Activated effector memory CD4-positive, alpha-beta T cell treated with Interleukin-2 at 50 U/mL for 16 hours (primary cell): ENCODE data around the gene TRIM68.
A peak's percentile ranks its signal among the peaks of the same experiment; 100 is the strongest.

Source experiments
- DNase-seq: peaks from one replicate; pipeline ENCODE4 v3.0.0-alpha.2; 2020

TRIM68 gene

DNA sequence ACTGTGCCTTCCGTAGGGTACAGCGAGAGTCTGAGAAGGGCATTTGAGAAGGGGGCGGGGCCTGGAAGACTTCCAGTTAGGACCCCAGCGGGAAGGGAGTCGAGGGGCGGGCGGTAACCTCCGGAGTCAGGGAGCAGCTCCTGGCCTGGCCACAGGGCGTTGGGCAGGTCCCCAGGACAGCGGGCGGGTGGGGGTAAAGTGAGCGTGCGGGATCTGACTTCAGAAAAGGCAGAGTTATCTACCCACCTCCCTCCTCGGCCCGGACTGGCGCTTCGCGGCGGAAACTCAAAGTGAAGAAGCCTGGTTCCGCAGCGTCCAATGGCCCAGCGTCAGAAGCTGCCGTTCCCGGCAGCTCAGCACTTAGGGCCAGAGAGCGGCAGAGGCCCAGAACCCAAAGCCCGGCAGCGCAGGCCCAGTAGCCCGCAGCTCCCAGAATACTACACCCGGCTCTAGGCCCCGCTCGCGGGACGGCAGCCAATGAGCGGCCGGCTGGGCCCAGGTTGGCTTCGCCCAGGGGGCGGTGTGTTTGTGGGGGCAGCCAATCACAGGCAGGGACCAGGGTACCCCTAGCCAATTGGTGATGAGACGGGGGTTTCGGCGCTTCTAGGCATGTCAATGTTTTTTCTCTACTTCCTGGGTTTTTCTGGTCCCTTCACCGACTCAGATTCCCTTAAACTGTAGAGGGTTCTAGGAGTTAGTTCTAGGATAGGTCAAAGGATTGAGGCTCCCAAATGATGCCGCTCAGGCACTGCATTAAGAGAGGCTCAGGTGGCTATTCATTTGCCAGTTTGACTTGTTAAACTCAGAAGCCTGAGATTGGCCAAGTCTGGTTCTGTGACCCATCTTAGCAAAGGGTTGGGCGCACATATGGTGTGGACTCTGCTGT, at the start of gene TRIM68:
TRIM68 (minus strand) TSS at position 451 of the 886 bp plus-strand sequence. CDS start 2,727 bp downstream, outside the sequence.
- DNase-seq = peak; percentile 93

GRCh38 chr11:4654635-4655369, 46.8 kb upstream of the TRIM68 start:
- DNase-seq = no peak

DNA sequence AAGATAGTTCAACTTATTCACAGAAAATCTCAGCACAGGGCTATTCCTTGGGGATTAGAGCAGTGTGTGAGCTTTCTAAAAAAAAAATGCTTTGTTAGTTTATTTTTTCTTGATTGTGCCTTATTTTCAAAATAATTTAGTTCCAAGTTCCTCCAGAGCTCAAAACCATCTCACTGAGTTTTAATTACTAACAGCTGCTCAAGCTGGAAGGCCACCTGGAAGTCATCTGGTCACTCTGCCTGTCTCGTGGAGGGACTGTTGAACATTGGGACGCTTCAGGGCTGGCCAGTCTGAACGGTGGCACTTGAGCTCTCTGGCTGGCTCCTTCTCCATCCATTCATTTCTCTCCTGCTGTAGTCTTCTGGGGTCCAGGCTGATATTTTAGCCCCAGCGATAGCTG, 39.7 kb upstream of the TRIM68 start:
- no peak for DNase-seq

DNA sequence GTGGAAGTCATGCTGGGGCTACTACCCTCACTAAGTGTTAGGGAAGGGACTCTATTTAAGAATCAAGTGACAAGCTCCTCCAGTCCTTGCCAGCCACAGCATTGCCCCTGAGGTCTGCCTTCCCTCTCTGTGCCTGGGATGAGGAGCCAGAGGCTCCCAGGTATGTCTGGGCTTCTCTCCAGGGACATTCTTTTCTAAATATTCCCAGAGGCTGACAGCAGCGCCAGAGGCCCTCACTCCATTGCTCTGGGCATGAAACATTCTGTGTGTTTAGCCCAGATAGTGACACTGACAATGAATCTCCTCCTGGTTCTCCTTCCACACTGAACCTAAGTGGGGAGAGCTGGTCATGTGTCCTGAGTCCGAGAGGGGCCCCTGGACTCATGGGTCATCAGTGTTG, 37.9 kb upstream of the TRIM68 start:
- no peak for DNase-seq

GRCh38 chr11:4644233-4644632, 36.2 kb upstream of the TRIM68 start:
- no peak for DNase-seq

GRCh38 chr11:4643682-4644081, 35.7 kb upstream of the TRIM68 start, which contains the start of gene OR51E1:
Gene OR51E1 (plus strand): TSS chr11:4643982. CDS start chr11:4652527, 8,545 bp downstream.
- no peak for DNase-seq

DNA sequence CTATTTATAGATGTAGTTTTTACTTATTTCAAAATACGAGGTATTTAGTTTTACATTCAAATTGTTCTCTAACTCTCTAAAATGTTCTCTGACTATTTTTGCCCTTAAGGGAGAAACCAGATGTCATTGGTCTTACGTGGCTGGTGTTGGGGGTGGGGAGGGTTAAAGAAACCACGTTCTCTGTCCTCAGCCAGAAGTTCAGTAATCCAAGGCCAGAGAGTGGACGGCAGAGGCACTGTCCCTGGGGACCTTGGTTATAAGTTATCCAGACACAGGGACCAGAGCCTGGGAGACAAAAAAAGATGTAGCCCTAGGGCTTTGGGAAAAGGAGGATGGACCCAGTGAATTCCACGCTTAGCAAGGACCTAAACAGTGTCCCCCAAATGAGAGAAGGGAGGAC, 35.0 kb upstream of the TRIM68 start:
- no peak for DNase-seq

- no peak for DNase-seq
Observed at GRCh38 chr11:4642043-4642442, 34.0 kb upstream of the TRIM68 start.

DNA sequence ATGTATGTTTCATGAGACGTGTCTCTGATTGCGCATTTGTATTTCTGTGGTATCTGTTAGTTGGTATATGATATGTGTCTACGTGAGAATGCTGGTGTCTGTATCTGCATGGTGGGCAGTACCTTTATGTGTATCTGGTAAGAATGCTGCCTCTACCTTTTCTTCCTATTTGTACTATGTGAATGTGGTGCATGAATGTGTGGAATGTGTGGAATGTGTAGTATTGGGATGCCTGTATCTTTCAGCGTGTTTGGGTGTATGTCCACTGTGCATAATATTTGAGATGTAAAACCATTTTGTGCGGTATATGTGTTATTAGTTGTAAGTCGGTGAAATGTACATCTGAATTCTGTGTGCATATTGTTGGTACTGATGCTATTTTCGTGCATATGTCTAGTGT, 33.5 kb upstream of the TRIM68 start:
- DNase-seq = no peak

DNA sequence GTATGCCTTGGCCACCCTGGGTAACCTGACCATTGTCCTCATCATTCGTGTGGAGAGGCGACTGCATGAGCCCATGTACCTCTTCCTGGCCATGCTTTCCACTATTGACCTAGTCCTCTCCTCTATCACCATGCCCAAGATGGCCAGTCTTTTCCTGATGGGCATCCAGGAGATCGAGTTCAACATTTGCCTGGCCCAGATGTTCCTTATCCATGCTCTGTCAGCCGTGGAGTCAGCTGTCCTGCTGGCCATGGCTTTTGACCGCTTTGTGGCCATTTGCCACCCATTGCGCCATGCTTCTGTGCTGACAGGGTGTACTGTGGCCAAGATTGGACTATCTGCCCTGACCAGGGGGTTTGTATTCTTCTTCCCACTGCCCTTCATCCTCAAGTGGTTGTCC, 31.9 kb upstream of the TRIM68 start:
- DNase-seq = no peak

DNA sequence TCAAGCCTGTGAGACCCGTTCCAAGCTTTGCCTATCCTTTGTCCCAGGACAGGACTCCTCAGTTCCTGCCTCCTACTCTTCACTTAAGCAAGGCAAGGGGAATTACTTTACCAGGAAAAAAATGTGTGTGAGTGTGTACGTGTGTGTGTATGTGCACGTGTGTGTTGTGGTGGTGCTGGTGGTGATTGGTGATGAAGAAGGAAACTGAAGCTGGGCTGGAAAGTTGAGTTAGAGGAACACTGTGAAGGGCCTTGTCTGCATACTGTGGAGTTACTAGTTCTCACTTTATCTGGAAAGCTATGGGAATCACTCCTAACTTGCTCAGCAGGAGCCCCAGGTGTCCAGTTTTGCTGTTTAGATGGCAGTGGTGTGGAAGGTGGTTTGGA, 29.6 kb upstream of the TRIM68 start:
- DNase-seq = no peak

GRCh38 chr11:4636962-4637661, 29.1 kb upstream of the TRIM68 start, which contains the start of gene OR51D1:
Gene OR51D1 (plus strand): TSS chr11:4637477. CDS start chr11:4639791, 2,314 bp downstream.
- peak; percentile 45 for DNase-seq

DNA sequence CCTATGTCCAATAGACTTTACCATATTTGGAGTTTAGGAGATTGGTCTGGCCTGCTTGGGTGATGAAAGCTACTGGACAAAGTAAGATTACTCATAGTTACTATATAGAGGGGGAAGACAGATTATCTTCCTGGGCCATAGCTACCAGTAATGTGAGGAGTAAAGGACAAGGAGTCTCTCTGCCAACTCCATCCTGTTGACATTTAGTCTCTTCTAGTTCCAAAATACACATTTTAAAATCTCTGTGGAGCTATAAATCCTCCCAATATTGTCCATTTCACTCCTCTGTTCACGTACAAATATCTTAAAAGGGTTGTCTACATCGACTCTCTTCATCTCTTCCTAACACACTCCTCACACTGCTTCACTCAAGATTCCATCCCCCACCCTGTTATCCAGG, 28.1 kb upstream of the TRIM68 start:
- no peak for DNase-seq

- DNase-seq = no peak
Observed at GRCh38 chr11:4626207-4627099, 18.4 kb upstream of the TRIM68 start.

GRCh38 chr11:4619514-4619913, 11.5 kb upstream of the TRIM68 start:
- DNase-seq = no peak

- no peak for DNase-seq
Observed at GRCh38 chr11:4615856-4616444, 7.9 kb upstream of the TRIM68 start.

DNA sequence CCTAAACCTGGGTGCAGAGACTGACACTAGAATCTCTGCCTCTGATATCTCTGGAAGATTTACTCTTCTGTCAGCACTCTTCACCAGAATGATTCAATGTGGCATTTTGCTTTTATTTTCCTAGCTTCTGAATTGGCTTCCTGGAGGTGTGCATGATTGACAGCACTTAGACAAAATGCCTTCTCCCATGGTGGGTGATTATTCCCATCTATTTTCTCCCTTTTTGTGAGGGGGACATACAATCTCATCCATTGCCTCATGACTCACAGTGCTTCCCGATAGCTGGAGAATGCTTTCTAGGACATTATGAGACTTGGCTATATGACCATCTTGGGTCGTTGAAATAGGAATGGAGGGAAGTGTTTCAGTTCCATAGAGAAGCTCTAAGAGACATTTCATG, 4.0 kb upstream of the TRIM68 start:
- no peak for DNase-seq

DNA sequence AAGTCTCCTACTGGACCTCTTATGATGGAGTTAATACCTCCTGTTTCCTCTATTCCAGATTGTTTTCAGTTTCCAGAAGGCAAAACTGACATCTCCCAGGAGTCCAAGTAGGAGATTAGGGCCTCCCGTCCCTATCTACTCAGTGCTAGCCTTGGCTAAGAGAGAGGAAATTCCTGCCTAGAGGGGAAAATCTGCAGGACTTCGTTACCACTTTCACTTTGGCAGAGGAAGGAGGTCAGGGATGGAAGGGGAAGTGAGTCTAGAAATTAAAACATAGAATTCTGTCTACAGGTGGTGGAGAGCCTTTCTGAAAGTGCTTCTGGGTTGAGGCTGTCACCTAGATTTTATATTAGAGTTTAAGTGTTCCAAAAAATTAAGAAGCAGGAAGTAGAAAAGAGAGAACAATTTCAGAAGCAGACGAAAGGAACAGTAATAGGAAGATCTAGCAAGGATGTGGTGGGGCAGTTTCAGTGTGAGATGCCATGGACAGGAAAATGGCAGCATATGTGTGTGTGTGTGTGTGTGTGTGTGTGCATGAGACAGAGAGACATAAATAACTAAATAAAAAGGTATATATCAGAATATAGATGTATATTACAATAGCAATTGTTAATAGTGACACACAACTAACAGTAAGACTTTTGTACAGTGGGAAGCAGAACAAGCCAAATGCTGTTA, 2.4 kb upstream of the TRIM68 start:
- no peak for DNase-seq

GRCh38 chr11:4607096-4607495, 935 bp downstream of the TRIM68 start:
- no peak for DNase-seq

- DNase-seq = no peak
Observed at GRCh38 chr11:4606231-4607015, 1.6 kb downstream of the TRIM68 start.
